Activated gamma-delta T cell treated with anti-CD3 and anti-CD28 coated beads, Interleukin-2, amount 50 U/mL, for 16 hours (primary cell): Measurements from ENCODE around the gene RABEP1.

Experiments used
- DNase-seq: peaks from one replicate; pipeline ENCODE4 v3.0.0-alpha.2; 2020; ENCODE audit warnings: low read depth

Gene RABEP1

GRCh38 chr17:5364156-5364555, 82.1 kb downstream of the RABEP1 start:
- no peak for DNase-seq

DNA sequence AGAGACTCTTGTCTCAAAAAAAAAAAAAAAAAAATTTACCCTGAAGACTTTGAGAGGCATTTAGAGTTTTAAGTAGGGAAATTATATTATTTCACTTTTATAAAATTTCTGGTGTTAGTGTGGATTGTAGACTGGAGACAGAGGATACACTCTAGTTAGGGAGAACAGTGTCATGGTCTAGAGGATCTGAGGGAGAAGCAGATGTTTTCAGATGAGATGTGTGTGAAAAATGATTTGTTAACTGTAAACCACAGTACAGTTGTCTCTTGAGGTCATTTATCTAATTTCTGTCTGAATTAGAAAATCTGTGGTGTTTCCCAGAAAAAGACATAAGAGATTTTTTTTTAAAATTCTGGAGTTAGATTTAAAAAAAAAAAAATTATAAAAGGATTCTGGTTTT, 82.6 kb downstream of the RABEP1 start:
- DNase-seq: no peak

- DNase-seq: no peak
Observed at GRCh38 chr17:5365831-5366230, 83.7 kb downstream of the RABEP1 start.

DNA sequence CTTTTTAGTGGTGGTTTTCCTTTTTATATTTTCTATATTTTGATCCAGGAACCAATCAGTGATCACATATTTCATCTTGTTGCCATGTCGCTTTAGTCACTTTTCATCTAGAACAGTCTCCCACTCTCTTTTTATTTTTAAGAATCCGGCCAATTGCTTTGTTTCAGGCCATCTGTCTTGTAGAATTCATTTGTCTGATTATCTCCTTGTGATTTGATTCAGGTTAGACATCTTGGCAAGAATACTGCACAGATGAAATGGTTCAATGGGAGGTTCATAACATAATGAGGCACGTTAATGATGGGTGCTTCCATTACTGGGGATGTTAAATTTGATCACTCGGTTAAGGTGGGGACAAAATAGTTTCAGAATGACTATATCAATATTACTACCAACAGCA, 88.3 kb downstream of the RABEP1 start:
- no peak for DNase-seq

- DNase-seq: no peak
Observed at GRCh38 chr17:5373112-5373511, 91.0 kb downstream of the RABEP1 start.

- no peak for DNase-seq
Observed at GRCh38 chr17:5378566-5379207, 96.6 kb downstream of the RABEP1 start.

GRCh38 chr17:5379351-5380107, 97.4 kb downstream of the RABEP1 start:
- DNase-seq: no peak

DNA sequence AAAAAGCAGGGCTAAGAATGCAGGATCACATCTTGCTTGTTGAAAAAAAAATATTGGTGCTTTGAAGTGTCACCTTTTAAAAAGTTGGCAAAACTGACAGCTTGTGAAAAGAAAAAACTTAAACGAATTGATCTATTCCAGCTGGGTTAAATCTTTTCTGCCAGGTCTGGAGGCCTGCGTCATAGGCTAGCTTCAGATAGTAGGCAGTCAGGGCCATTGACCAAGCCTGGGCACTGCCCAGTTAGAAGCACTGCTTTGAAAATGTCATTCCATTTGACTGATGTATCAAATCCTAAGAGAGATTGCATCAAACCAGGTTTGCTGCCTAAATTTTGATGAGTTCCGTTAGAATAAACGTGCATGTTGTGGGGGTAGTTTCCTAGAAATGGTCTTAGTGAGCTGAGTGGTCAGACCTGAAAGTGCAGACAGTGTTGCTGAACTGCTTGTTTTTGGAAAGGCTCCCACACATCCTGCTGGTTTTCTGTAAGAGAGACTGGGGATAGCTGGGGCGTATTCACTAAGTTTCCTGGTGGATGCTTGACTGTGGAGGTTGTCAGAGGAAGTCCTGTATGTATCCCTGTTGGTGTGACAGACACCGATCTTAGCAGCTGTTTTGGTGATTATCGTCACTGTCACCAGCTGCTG, 98.5 kb downstream of the RABEP1 start:
- no peak for DNase-seq

- no peak for DNase-seq
Observed at GRCh38 chr17:5381542-5381941, 99.5 kb downstream of the RABEP1 start.

GRCh38 chr17:5391678-5392077, 109.6 kb downstream of the RABEP1 start:
- no peak for DNase-seq

DNA sequence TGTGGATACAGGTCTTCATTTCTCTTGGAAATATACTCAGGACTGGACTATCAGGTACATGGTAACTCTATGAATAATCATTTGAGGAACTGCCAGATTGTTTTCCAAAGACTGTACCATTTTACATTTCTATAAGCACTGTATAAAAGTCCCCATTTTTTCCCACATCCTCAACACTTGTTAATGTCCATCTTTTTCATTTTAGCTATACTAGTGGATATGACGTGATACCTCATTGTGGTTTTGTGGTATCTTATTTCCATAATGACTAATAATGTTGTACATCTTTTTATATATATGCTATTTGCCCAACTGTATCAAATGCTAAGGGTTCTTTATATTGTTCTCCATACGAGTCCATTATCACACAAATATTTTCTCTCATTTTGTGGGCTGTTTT, 114.5 kb downstream of the RABEP1 start:
- no peak for DNase-seq

DNA sequence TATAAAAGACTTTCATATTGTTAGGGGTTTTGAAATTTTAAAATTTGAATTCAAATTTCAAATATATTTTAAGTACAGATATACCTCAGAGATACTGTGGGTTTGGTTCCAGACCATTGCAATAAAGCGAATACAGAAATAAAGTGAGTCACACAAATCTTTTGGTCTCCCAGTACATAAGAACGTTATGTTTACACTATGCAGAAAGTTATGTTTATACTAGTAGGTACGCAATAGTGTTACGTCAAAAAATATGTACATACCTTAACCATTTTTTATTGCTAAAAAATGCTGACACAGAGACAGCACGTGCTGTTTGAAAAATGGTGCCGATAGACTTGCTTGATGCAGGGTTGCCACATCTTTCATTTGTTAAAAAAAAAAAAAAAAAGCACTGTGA, 117.7 kb downstream of the RABEP1 start:
- no peak for DNase-seq

DNA sequence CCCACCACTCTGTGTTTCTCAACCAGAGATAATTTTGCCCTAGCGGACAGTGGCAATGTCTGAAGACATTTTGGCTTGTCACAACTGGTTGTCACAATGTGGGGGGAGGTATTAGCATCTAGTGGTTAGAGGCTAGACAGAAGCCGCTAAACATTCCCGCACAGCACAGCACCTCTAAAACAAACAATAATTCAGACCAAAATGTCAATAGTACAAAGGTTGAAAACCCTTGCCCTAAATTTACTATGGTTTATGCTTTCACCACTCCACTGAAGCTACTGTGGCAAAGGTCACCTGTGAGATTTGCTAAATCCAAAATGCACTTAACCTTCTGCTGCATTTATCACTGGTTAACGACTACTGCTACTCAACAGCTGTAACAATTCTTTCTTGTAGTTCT, 123.3 kb downstream of the RABEP1 start:
- DNase-seq: no peak

GRCh38 chr17:5408186-5408585, 126.1 kb downstream of the RABEP1 start:
- DNase-seq: no peak

GRCh38 chr17:5410594-5411272, 128.6 kb downstream of the RABEP1 start:
- DNase-seq: no peak

DNA sequence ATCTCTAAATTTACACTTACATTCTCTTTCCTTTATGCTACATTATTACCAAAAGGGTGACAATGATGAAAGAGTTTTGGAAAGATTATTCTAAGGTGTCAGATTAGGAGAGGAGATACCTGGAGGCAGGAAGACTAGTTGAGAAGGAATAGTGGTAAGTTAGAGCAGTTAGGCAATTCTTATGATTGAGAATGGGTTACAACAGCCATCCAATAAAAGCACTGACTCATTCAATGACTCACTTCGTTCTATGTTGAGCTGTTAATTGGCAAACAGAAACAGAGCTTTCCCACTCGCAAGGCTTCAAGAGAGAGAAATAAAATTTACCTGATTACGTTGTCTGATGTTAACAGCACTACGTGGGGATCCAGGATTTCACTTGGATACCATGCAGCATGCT, 131.6 kb downstream of the RABEP1 start:
- DNase-seq: no peak

GRCh38 chr17:5416901-5417300, 134.8 kb downstream of the RABEP1 start:
- no peak for DNase-seq

DNA sequence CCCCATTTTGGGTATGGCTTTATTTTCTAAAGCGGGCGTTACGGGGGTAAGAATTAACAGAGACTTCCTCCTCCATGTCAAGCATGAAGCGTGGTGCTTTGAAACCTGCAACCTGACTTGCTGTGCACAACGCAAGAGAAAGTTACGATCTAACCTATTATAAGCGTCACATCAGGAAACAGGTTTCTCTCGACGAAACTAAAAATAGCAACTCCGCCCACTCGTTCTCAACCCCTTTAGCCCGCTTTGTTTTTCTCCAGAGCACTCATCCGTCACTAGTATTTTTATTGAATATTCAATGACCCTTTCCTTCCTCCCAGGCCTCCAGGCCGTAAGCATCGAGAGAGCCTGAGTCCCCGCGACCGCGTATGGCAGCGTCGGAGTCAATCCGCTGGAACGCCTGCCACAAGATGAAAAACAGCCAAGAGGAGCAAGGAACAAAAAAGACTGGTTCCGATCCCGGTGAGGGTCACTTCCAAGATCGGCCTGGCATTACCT, 136.8 kb downstream of the RABEP1 start:
- DNase-seq: peak; percentile 51

- peak; percentile 94 for DNase-seq
Observed at GRCh38 chr17:5419356-5419958, 137.4 kb downstream of the RABEP1 start, which contains the start of gene NUP88. Gene NUP88, minus strand, starts transcription at chr17:5419662. Its CDS starts 12 bp downstream, at chr17:5419650.

GRCh38 chr17:5419959-5420653, 138.0 kb downstream of the RABEP1 start, which contains the start of gene RPAIN:
Gene RPAIN, plus strand, starts transcription at chr17:5420182. Its CDS starts 29 bp downstream, at chr17:5420211.
- DNase-seq: peak; percentile 78

DNA sequence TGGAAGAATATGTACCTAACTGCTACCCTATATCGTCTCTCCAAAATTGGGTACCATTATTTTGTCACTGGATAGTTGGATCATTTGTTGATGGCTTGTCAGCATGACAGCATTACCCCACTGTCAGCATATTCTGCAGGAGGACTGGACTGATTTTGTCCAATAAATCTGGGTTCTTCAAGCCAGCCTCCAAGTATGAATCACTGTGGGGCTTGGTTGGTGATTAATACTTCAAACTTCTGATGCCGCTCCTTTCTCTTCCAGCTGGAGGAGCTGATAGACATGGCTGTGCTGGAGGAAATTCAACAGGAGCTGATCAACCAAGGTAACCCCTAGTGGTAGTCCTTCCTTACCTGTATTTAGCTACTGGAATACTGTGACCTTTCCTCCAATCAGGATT, 140.4 kb downstream of the RABEP1 start:
- DNase-seq: no peak
